Adrenal gland (tissue), 12 donors: Measurements from ENCODE around the gene EZH1. TPM values are rescaled to one million over a fixed set of nuclear protein-coding genes. Genes with fewer than 3 reads are reported as not detected.

Experiments
- DNase-seq, 7 donors: peaks; one replicate each; pipeline ENCODE4 v3.0.0-alpha.2; 2019 to 2020
- H3K27ac ChIP-seq, 5 donors: fragments of 200-600 bp; sonication (generic) in 4 of 5; 1 replicate in 3 of 5; 2 replicates in 2 of 5; pipeline versions ENCODE4 v1.5.1 to v1.8.0; 2016 to 2020; ENCODE audit warnings: mild to moderate bottlenecking in 1 of 5
- H3K27me3 ChIP-seq: fragments of 200-600 bp; 2 replicates; pipeline ENCODE4 v1.8.0; 2021
- H3K36me3 ChIP-seq, 2 donors: fragments of 200-600 bp; replicated peaks in 1 of 2; 1 replicate in 1 of 2; 2 replicates in 1 of 2; pipeline versions ENCODE4 v1.5.1 to v1.8.0; 2018 to 2022
- H3K4me1 ChIP-seq, 2 donors: fragments of 200-600 bp; replicated peaks in 1 of 2; 1 replicate in 1 of 2; 2 replicates in 1 of 2; pipeline versions ENCODE4 v1.5.1 to v1.8.0; 2018 to 2021
- H3K4me3 ChIP-seq, 4 donors: fragments of 200-600 bp; sonication (generic) in 3 of 4; one replicate each; pipeline ENCODE4 v1.5.1; 2016 to 2018
- H3K9me3 ChIP-seq, 3 donors: fragments of 200-600 bp; sonication (generic) in 1 of 3; replicated peaks in 1 of 3; 1 replicate in 2 of 3; 2 replicates in 1 of 3; pipeline versions ENCODE4 v1.5.1 to v1.8.0; 2016 to 2021
- CTCF ChIP-seq, 6 experiments: fragments of 450-650 bp in 4 of 6; fragments of 200-600 bp in 2 of 6; sonication (generic) in 1 of 6; IDR thresholded peaks; 1 replicate in 5 of 6; 2 replicates in 1 of 6; pipeline versions ENCODE4 v1.5.1 to v1.8.0; 2016 to 2021; ENCODE audit warnings: antibody characterized with exemption in 6 of 6, mild to moderate bottlenecking in 2 of 6, moderate library complexity in 1 of 6
- POLR2A ChIP-seq, 2 donors: fragments of 450-650 bp; IDR thresholded peaks; one replicate each; pipeline ENCODE4 v1.6.1; 2017; ENCODE audit warnings: antibody characterized with exemption in 2 of 2, mild to moderate bottlenecking in 2 of 2, moderate library complexity in 1 of 2
- WGBS, 4 donors: extraction: QIAGEN DNeasy Blood & Tissue Kit in 2 of 4; methylation state at CpG; one replicate each; pipeline versions ENCODE4 v1.1.5 to v1.1.7; 2013 to 2017; 5-methylcytosine and 5-hydroxymethylcytosine counted together
- intact Hi-C, 2 donors: fragments of 100-400 bp; cut with DNase I; formaldehyde crosslinking; loops; one replicate each; pipeline versions ENCODE4 v1.14.1 to v1.15.0; 2022 to 2023
- polyA plus RNA-seq, 3 donors: library from polyadenylated mRNA; stranded (reverse); fragments of 200-250 nt in 2 of 3; fragments of 350-450 nt in 1 of 3; fragmentation: Illumina TruSeq in 1 of 3; extraction: RNeasy Lipid Tissue Mini Kit (QIAGEN cat#74804) in 1 of 3; gene quantifications; one replicate each; pipeline ENCODE4 v1.2.3, GENCODE V29; 2013 to 2014
- total RNA-seq, 9 donors: library from RNA; depleted of rRNA in 4 of 9; stranded (reverse); fragments of >200 nt in 4 of 9; fragments of 120-200 nt in 1 of 9; fragmentation: NEBNext Ultra II Directional in 1 of 9; extraction: Animal tissue kit (Norgen Biotek cat#: 25700) in 1 of 9; gene quantifications; one replicate each; pipeline versions ENCODE4 v1.1.0 to v1.2.4, GENCODE V29; 2013 to 2023
- donor health status: healthy with polysubstance abuse.
- donor health status: Bipolar disorder and iron deficiency.
- donor health status: DM: yes; HTN: yes; CAD: no.
- donor health status: DM: no; HTN: no; CAD: no.
- donor health status: DM: no; HTN: no; CAD: no.
- donor health status: DM: yes; HTN: yes; CAD: no.

Gene EZH1
- total and polyA plus RNA-seq, 12 donors: 17.6 to 49.1 (median 29.5) TPM

GRCh38 chr17:42686520-42687128, 58.2 kb downstream of the EZH1 start:
- intact Hi-C loops: no loop called here
- no peak overlapping the region for H3K4me3 ChIP-seq
- no peaks in the 10 kb centered on the region for H3K27me3 ChIP-seq
- WGBS, 4 donors: 66 to 77% (median 68%) methylated on average over 32 of the region's 32 CpGs
- H3K27ac ChIP-seq: no peak overlapping the region
- no peaks in the 10 kb centered on the region for H3K36me3 ChIP-seq
- no peaks in the 10 kb centered on the region for H3K9me3 ChIP-seq
- DNase-seq: no peak
- TF ChIP-seq CTCF (IDR thresholded peaks at IDR 0.05): no peak
- no peak for TF ChIP-seq POLR2A (IDR thresholded peaks at IDR 0.05)
- peaks cover 8 to 21% of the 10 kb centered on the region in 2 donors for H3K4me1 ChIP-seq

- WGBS, 4 donors: 70 to 90% (median 77%) methylated on average over 7 to 14 of the region's 14 CpGs
- TF ChIP-seq CTCF (IDR thresholded peaks at IDR 0.05) (no peak), POLR2A (IDR thresholded peaks at IDR 0.05) (no peak)
- Histone ChIP-seq H3K9me3 (no peaks in the 10 kb centered on the region), H3K4me1 (peaks cover 8 to 27% of the 10 kb centered on the region in 2 donors), H3K4me3 (no peak overlapping the region), H3K27me3 (no peaks in the 10 kb centered on the region), H3K36me3 (no peaks in the 10 kb centered on the region), H3K27ac (no peak overlapping the region)
- no peak for DNase-seq
- intact Hi-C loops: no loop called here
These were observed 59.0 kb downstream of the EZH1 start for GRCh38 chr17:42685831-42686230.

- no peak for DNase-seq
- no peaks in the 10 kb centered on the region for H3K9me3 ChIP-seq
- no peak overlapping the region for H3K27ac ChIP-seq
- H3K36me3 ChIP-seq: no peaks in the 10 kb centered on the region
- intact Hi-C loops: loop anchor here in 1 of 2 donors (5.0 kb wide), 2 partner anchors 78 to 103 kb away; partner anchors contain the start of genes RETREG3 and TUBG1
- H3K4me3 ChIP-seq: no peak overlapping the region
- H3K27me3 ChIP-seq: no peaks in the 10 kb centered on the region
- WGBS, 4 donors: 58 to 72% (median 65%) methylated on average over 38 to 50 of the region's 50 CpGs
- H3K4me1 ChIP-seq: peaks cover 8 to 34% of the 10 kb centered on the region in 2 donors
- TF ChIP-seq POLR2A (IDR thresholded peaks at IDR 0.05): no peak
- no peak for TF ChIP-seq CTCF (IDR thresholded peaks at IDR 0.05)
These were observed 59.8 kb downstream of the EZH1 start for GRCh38 chr17:42684929-42685556.

- intact Hi-C loops: loop anchor here in 1 of 2 donors (5.0 kb wide), 2 partner anchors 76 to 101 kb away; partner anchors contain the start of genes RETREG3 and TUBG1
- Histone ChIP-seq H3K27me3 (no peaks in the 10 kb centered on the region), H3K4me1 (peaks cover 19 to 50% of the 10 kb centered on the region in 2 donors), H3K9me3 (no peaks in the 10 kb centered on the region), H3K36me3 (no peaks in the 10 kb centered on the region), H3K4me3 (peak overlapping the region in 1 of 4 donors; percentile 5), H3K27ac (no peak overlapping the region)
- DNase-seq: peak in 2 of 7 donors; percentile 34 to 51
- 6 to 29% (median 14%) methylated on average over 2 to 25 of the region's 25 CpGs for WGBS, 4 donors
- no peak for TF ChIP-seq POLR2A (IDR thresholded peaks at IDR 0.05)
- TF ChIP-seq CTCF (IDR thresholded peaks at IDR 0.05): no peak
These were observed 61.3 kb downstream of the EZH1 start for GRCh38 chr17:42683407-42684034.
